ENCODE measurements around the gene SLC25A42.
"Not testable (repeated sequence)": the region's sequence is repeated elsewhere in the genome, so short reads cannot be mapped to it uniquely, and the experiment has no call there.

Gene SLC25A42, protein sequence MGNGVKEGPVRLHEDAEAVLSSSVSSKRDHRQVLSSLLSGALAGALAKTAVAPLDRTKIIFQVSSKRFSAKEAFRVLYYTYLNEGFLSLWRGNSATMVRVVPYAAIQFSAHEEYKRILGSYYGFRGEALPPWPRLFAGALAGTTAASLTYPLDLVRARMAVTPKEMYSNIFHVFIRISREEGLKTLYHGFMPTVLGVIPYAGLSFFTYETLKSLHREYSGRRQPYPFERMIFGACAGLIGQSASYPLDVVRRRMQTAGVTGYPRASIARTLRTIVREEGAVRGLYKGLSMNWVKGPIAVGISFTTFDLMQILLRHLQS

DNA sequence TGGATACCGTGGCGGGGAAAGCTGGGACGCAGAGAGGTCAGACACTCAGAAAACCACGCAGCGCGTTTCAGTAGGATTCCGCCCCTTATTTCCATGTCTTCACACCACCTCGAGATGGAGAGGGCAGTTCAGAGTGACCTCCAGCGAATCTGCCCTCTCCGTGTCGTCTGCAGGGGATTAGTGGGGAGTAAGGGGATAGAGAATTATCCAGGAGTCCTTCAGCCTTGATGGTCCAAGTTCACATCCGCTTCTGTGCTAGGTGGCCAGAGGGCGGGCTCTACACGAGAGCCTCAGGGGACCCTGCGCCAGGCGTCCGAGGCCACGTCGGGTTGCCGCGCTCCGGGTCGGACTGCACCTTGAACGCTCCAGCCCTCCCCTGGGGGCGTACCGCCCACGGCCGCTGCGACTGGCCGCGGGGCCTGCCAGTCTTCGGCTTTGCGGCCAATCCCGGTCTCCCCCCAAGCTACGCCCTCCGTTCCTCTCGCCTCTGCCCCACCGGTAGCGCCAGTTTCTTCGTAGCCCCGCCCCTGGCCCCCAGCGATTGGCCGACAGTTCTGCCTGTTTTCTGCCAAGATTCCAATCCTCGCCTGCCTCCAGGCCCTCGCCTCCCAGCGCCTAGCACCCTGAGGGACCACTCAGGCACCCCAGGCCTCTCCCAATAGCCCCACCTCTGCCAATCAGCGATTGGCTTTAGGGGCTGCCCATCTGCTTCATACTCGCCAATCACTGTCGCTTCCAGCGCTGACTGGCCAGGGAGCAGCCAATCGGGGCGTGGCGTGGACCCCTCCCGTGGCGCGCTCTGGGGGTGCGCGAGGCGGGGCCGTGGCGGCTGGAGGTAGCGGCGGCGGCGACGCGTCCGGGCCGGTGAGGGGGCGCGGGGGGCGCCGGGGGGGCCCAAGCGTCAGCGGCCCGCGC is at the start of gene SLC25A42:
Gene SLC25A42, plus strand, starts transcription at position 812 of the 915 bp plus-strand sequence. CDS start 32,131 bp downstream, outside the sequence.
- DNase-seq (ENCODE audit: low spot score), result peak; percentile 99

DNA sequence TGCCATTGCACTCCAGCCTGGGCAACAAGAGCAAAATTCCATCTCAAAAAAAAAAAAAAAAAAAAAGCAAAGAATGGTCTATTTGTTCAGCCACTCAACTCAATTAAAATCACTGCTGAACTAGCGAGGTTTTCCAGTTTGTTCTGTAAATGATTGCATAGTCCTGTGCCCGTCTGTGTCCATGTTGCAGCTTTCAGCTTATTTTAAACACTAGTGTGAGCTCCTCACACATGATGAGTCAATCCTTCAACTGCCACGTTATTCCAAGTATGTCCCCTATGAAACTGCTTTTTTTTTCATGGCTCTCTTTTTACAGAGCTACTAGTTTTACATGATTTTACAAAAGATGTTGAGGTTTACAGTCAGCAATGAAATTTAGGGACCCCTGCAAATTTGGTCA is 42.7 kb upstream of the SLC25A42 start:
- no peak for DNase-seq (ENCODE audit: low spot score)

DNA sequence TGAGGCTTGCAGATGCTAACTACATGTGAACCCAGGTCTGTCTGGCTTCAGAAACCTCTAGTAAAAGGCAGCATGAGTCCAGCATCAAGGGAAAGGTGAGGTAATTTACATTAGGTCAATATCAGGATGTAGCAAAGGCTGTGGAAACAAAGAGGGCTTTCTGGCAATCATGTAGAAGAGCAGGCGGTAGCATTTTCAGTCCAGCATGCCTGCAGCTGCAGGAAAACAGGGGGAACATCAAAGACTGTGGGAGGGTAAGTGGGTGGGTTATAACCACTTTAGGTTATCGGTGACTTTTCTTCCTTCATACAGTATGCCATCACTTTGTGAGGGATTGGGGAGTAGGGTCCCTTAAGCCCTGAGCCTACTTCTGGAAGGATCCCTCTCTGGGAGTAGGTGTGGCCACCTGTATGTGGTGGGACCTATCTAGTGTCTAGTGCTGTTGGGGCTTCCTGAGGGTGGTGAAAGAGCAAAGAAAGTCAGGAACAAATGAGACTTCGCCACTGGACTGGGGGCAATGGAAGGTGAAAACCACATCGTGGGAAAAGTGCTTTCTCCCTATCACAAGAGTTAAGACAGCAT is 41.3 kb upstream of the SLC25A42 start:
- DNase-seq (ENCODE audit: low spot score), result no peak

DNA sequence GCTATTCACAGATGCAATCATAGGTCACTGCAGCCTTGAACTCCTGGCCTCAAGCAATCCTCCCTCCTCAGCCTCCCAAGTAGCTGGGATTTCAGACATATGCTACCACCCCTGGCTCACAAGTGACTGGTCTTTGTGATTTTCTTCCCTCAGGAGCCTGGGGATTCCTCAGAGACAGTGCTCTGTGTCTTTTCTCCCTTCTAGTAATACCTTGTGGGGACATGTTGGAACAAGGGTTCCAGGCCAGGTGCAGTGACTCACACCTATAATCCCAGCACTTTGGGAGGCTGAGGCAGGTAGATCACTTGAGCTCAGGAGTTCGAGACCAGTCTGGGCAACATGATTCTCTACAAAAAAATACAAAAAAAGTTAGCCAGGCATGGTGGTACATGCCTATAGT is 40.4 kb upstream of the SLC25A42 start:
- DNase-seq (ENCODE audit: low spot score), result not testable (repeated sequence)

DNA sequence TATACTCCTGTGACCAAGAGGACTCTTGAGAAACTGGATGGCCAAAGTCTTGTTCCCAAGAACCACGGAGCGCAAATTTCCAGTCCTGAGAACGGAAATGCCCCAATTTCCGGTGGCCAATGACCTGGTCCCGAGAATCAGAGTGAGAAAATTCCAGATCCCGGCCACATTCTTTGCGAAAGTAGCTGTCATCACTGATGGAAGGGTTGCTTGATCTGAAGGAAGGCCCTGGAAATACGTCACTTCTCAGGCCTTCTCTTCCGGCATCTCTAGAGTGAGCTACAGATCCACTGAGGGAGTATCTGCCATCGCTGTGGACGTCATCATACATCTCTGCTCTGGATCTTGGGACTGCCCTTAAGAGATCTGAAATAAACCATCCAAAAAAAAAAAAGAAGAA is 37.9 kb upstream of the SLC25A42 start:
- DNase-seq (ENCODE audit: low spot score), result no peak

DNA sequence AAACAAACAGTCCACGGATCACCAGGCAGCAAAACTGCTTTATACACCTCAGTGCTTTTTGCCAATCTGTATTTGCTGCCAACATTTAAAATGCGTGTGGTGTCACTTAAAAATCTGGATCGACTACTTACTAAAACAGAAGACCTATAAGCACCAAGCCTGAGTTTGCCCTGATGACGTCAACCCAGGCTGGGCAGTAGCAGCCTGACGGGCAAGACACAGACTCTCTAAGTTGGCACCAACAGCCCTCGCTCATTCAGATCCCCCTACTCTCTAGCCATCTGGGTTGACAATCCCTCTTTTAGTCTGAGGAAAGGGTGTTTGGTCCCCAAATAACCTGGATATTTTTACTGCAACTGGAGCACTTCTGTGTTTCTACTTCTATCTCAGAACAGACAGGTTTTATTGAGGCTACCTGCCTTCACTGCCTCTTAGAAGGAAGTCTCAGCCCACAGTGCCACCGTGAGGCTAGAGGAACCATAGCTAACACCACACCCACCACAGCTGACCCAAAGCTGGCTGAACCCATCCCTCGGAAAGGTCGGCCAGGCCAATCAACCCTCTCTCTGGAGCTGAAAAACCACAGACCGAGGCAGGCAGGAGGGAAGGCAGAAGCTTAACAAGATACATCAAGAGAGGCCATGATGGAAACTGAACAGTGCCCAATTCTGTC is 37.4 kb upstream of the SLC25A42 start:
- DNase-seq (ENCODE audit: low spot score), result no peak

DNA sequence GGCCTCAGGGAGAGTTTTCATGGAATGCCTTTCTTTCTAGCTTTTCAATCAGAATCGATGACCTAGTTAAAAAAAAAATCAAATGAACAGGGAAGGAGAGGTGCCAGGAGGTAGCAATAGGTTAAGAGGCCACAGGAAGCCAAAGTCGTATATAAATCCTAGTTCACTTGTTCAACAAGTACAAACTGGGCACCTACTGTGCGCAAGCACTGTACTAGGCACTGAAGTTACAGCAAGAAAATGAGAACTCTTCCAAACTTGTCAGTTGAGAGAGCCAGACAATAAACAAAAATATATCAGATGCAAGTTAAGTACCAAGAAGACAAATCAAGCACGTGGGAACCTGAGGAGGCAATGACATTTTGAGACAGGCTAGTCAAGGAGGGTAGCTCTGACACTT is 36.6 kb upstream of the SLC25A42 start:
- no peak for DNase-seq (ENCODE audit: low spot score)

DNA sequence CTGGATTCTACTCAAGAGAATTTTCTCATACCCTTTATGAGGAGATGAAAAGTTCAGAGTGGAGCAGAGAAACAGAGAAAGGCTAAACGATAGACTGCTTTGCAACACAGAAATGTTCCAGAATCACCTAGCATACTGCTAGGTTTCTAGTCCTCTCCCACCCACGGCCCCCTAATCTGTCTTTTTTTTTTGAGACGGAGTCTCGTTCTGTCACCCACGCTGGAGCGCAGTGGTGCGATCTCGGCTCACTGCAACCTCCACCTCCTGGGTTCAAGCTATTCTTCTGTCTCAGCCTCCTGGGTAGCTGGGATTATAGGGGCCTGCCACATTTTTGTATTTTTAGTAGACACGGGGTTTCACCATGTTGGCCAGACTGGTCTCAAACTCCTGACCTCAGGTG is 35.3 kb upstream of the SLC25A42 start:
- DNase-seq (ENCODE audit: low spot score), result no peak

DNA sequence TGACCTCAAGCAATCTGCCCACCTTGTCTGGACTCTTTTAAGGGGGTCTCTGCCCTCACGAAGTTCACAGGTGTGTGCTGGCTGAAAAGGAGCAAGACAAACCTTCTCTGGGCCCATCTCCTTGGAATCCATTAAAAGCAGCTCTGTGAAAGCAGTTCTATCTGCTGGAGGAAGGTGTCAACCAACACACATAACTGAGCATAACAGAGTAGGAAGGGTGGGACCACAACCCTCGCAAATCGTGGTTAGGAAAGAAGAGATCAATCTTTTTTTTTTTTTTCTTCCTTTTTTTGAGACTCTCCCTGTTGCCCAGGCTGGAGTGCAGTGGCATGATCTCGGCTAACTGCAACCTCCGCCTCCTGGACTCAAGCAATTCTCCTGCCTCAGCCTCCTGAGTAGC is 31.9 kb upstream of the SLC25A42 start:
- DNase-seq (ENCODE audit: low spot score), result no peak

DNA sequence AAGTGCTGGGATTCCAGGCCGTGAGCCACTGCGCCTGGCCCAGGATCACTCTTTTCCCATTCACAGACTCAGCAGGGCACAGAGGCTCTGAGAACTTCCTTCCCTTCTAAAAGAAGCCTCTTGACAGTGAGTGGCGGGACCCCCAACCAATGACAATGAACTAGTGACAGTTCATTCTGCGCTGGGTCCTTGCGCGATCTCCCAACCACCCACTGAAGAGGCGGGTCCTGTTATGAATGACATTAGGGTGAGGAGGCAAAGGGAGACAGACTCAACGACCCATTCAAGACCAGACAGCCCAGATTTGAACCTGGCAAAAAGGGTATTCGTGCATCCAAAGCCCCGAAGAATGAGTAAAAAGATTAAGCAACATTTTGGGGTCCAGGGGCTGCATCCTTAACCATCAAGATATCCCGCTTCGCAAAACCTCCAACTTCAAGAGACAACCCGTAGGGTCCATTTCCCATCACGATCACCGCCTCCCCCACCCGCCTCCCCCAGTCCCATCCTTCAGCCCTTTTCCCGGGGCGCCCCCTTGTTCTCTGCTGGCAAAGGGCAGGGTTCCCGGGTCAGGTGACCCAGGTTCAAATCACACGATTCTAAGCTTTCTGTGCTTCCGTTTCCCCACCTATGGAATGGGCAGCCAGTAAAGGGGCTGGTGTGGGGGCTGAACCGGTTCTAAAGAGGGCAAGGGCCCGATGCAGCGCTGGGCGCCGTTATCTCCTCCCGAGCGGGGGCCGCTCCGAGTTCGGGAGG is 31.2 kb upstream of the SLC25A42 start:
- peak; percentile 85 for DNase-seq (ENCODE audit: low spot score)

DNA sequence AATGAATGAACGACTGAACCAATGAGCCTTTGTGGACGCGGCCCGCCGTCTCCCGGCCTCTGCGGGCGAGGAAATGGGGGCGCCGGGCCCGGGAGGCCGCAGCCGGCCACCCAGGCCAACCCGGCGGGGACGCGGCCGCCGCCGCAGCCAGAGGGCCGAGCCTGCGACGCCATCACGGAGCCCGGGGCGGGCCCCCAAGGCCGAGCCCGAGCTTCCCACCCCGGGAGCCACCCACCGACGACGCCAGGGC is 30.7 kb upstream of the SLC25A42 start:
- no peak for DNase-seq (ENCODE audit: low spot score)

DNA sequence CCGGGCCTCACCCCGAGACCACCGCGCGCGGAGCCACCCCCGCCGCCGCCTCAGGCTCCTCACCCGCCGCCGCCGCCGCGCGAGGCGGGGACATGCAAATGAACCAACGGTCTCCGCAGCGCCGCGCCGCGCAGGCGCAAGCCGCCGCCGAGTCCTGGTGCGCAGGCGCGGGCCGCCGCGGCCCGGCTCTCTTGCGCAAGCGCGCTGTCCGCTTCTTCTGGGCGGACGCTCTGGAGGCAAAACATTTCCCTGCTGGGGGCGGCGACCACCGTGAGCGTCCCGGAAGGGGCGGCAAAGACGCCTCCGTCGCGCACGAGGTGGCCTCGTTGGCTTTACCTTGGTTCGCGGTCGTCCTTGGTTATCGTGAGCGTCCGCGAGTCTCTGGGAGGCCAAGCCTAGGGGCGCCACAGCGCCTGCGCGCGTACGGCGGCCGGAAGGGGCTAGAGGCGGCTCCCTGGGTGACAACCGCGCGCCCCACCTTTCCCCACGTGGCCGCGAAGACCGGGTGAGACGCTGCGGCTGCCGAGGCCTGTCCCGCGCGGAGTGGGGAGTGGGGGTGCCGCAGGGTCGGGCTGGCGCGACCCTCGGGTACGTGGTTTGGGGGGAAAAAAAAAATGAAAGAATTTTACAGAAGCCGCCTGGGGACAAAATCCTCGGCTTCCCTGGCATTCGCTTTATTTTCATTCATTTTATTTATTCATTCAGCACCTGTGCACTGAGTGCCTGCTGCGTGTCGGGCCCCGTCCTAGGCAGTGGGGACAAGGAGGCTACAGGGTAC is 30.2 kb upstream of the SLC25A42 start, which contains the start of the genes ARMC6 and SUGP2:
Gene ARMC6, plus strand, starts transcription at position 178 of the 778 bp plus-strand sequence. CDS start 607 bp downstream, outside the sequence.
Gene SUGP2, minus strand, starts transcription at position 92 of the 778 bp plus-strand sequence. CDS start 2,446 bp downstream, outside the sequence.
- peak; percentile 94 for DNase-seq (ENCODE audit: low spot score)

DNA sequence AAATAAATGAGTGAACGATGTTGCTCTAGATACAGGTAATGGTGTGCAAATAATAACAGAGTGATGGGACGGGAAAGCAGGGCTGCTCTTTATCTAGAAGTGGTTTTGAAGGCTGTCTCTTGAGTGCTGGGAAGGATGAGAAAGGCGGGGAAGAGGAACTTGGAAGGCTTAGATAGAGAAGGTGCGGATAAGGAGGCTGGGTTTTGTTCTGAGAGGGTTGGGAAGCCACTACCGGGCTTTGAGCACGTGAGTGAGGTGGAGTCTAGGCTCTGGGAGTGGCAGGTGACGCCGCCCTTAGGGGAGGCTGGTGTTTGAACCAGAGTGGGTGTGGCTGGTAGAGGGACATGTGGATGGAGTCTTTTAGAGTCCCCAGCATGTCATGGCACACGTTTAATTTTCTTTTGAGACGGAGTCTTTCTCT is 29.6 kb upstream of the SLC25A42 start:
- DNase-seq (ENCODE audit: low spot score), result no peak

DNA sequence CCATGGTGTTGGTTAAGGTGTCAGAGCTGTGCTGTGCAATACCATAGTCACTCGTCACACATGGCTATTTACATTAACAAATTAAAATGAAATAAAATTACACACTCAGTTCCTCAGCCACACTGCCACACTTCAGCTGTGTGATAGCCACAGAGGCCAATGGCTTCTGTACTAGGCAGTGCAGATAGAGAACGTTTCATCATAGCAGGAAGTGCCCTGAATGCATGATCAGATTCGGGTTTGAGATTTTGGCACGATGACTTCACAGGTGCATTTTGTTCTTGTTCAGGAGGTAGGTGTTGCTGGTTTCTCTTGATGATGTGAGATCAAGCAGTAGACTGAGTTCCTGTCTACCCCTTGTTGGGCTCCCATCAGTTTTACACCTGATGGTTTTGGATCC is 23.9 kb upstream of the SLC25A42 start:
- DNase-seq (ENCODE audit: low spot score), result no peak

DNA sequence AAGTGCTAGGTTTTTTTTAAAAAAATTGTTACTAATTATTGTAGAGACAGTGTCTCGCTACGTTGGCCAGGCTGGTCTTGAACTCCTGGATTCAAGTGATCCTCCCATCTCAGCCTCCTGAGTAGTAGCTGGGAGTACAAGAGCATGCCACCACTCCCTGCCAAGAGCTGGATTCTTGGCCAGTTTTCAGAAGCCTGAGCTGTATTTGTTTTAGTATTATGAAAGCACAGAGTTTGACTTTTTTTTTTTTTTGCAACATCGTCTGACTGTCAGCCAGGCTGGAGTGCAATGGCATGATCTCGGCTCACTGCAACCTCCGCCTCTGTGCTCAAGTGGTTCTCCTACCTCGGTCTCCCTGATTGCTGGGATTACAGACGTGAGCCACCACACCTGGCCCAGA is 23.4 kb upstream of the SLC25A42 start:
- no peak for DNase-seq (ENCODE audit: low spot score)

DNA sequence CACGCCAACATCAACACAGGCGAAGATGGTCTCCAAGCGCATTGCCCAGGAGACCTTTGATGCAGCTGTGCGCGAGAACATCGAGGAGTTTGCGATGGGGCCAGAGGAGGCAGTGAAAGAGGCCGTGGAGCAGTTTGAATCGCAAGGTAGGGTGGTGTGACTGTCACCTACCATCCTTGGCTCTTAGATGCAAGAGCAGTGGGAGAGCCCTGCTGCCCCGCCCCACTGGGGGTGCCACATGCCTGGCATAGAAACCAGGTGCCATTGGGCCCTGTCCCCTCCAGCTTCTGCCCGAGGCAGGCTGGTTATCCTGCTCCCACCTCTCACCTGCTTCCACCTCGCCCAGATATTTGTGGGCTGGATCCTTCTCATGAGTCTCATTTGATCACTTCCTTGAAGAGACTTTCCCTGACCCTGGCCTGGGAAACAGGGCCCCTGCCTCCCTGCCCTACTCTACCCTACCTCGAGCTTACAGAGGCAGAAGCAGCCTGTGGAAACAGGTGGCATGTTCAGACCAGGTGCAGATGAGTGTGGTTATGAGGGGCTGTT is 21.0 kb upstream of the SLC25A42 start:
- no peak for DNase-seq (ENCODE audit: low spot score)

DNA sequence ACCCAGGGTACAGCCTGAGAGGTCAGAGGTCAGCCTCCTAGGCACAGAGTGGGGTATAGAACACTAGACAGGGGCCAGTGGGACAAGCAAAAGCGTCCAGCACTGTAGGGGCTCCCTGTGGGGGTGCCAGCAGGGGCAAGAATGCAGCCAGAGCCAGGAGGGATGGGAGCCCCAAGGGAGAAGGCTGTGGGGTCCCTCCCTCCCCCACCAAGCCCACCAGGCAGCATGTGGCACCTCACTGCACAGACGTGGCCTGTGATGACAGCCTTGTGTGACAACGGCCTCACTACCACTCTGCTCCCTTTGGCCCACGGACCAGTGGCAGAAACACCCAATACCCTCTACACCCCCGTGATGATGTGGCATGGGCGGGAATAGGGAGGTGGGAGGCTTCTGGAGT is 20.3 kb upstream of the SLC25A42 start:
- no peak for DNase-seq (ENCODE audit: low spot score)

DNA sequence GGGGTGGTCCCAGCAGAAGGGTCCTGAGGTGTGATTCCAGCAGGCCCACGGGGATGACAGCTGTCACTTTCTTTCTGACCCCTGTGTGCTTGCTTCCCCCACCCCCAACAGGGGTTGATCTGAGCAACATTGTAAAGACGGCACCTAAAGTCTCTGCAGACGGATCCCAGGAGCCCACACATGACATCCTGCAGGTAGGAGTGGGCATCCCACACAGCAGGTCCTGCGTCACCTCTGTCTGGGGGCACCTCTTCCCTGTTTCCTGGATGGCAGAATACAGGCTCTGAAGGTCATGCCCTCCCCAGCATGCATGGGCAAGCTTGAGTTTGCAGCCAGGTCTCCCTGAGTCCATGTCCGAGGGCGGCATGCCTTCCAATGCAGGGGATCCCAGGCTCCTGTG is 19.9 kb upstream of the SLC25A42 start:
- no peak for DNase-seq (ENCODE audit: low spot score)

DNA sequence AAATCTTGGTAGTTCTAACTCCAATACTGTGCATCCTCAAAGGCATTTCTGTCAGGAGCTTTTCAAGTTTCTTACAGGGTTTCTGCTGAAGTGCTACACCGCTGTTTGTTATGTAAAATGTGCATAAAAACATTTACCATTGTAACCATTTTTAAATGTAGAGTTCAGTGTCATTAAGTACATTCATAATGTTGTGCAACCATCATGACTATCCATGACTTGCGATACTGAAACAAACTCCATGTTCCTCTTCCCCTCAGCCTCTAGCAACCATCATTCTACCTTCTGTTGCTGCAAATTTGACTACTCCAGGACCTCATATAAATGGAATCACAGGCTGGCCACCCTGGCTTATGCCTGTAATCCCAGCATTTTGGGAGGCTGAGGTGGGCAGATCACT is 14.4 kb upstream of the SLC25A42 start:
- no peak for DNase-seq (ENCODE audit: low spot score)

DNA sequence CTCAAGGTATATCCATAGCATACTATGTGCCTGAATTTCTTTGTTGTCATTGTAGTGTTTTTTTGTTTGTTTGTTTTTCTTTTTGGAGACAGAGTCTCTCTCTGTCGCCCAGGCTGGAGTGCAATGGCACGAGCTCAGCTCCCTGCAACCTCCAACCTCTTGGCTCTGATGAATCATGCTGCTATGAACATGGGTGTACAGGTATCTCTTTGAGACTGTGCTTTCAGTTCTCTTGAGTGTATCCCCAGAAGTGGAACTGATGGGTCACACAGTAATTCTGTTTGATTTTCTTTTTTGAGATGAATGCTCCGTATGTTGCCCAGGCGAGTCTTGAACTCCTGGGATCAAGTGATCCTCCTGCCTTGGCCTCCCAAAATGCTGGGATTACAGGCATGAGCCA is 13.7 kb upstream of the SLC25A42 start:
- no peak for DNase-seq (ENCODE audit: low spot score)
